GM21619 (cell line): ENCODE measurements around the gene HSPH1.
A peak's percentile ranks its signal among the peaks of the same experiment; 100 is the strongest.

ENCODE experiments used
- ATAC-seq: cut with Tn5 transposase; IDR thresholded peaks from one replicate; pipeline ENCODE4 v1.9.1; 2021; ENCODE audit not compliant: unreplicated experiment

The HSPH1 gene

GRCh38 chr13:31161557-31162150 lies at the start of gene HSPH1:
Gene HSPH1, minus strand, starts transcription at chr13:31161904. Its CDS starts 322 bp downstream, at chr13:31161582.
- ATAC-seq = peak; percentile 73

- ATAC-seq = no peak
These were observed 48.1 kb upstream of the HSPH1 start for GRCh38 chr13:31209841-31210210.

GRCh38 chr13:31209172-31209840 lies 47.6 kb upstream of the HSPH1 start:
- ATAC-seq = no peak

GRCh38 chr13:31208559-31209122 lies 46.9 kb upstream of the HSPH1 start:
- no peak for ATAC-seq

- no peak for ATAC-seq
These were observed 46.2 kb upstream of the HSPH1 start for GRCh38 chr13:31207661-31208552.

GRCh38 chr13:31204592-31204991 lies 42.9 kb upstream of the HSPH1 start:
- ATAC-seq = no peak

GRCh38 chr13:31201341-31202031 lies 39.8 kb upstream of the HSPH1 start:
- ATAC-seq = no peak

- ATAC-seq = peak; percentile 19
These were observed 38.9 kb upstream of the HSPH1 start for GRCh38 chr13:31200637-31200971.

- ATAC-seq = peak; percentile 82
These were observed 38.3 kb upstream of the HSPH1 start, which contains the start of gene B3GLCT for GRCh38 chr13:31199849-31200636. Gene B3GLCT, plus strand, starts transcription at chr13:31199975. Its CDS starts 110 bp downstream, at chr13:31200085.

- no peak for ATAC-seq
These were observed 37.8 kb upstream of the HSPH1 start for GRCh38 chr13:31199527-31199848.

GRCh38 chr13:31198519-31198918 lies 36.8 kb upstream of the HSPH1 start:
- no peak for ATAC-seq

- no peak for ATAC-seq
These were observed 35.3 kb upstream of the HSPH1 start for GRCh38 chr13:31196992-31197391.

- ATAC-seq = no peak
These were observed 33.9 kb upstream of the HSPH1 start for GRCh38 chr13:31195616-31196015.

GRCh38 chr13:31192306-31192705 lies 30.6 kb upstream of the HSPH1 start:
- no peak for ATAC-seq

- no peak for ATAC-seq
These were observed 30.0 kb upstream of the HSPH1 start for GRCh38 chr13:31191748-31192147.

- ATAC-seq = no peak
These were observed 23.4 kb upstream of the HSPH1 start for GRCh38 chr13:31184981-31185645.

- ATAC-seq = no peak
These were observed 22.7 kb upstream of the HSPH1 start for GRCh38 chr13:31184451-31184850.

- ATAC-seq = no peak
These were observed 21.3 kb upstream of the HSPH1 start for GRCh38 chr13:31182987-31183386.

- no peak for ATAC-seq
These were observed 18.1 kb upstream of the HSPH1 start for GRCh38 chr13:31179754-31180153.

GRCh38 chr13:31179241-31179640 lies 17.5 kb upstream of the HSPH1 start:
- ATAC-seq = no peak
